ENCODE data around the gene PRDM12.

Gene PRDM12

GRCh38 chr9:130672466-130672865, 8.1 kb downstream of the PRDM12 start:
- DNase-seq (ENCODE audit: low spot score), result no peak
- TF ChIP-seq CTCF (IDR thresholded peaks at IDR 0.05; ENCODE audit: extremely low read depth, missing control alignments), result no peak

GRCh38 chr9:130672933-130673615, 8.7 kb downstream of the PRDM12 start:
- no peak for TF ChIP-seq CTCF (IDR thresholded peaks at IDR 0.05; ENCODE audit: extremely low read depth, missing control alignments)
- DNase-seq (ENCODE audit: low spot score), result no peak

- DNase-seq (ENCODE audit: low spot score), result no peak
- no peak for TF ChIP-seq CTCF (IDR thresholded peaks at IDR 0.05; ENCODE audit: extremely low read depth, missing control alignments)
Measured at GRCh38 chr9:130675396-130675795, 11.0 kb downstream of the PRDM12 start.

- TF ChIP-seq CTCF (IDR thresholded peaks at IDR 0.05; ENCODE audit: extremely low read depth, missing control alignments), result no peak
- no peak for DNase-seq (ENCODE audit: low spot score)
Measured at GRCh38 chr9:130677252-130677651, 12.9 kb downstream of the PRDM12 start.

GRCh38 chr9:130680836-130681768, 16.7 kb downstream of the PRDM12 start:
- peak; percentile 87 for DNase-seq (ENCODE audit: low spot score)
- TF ChIP-seq CTCF (IDR thresholded peaks at IDR 0.05; ENCODE audit: extremely low read depth, missing control alignments), result no peak

- no peak for TF ChIP-seq CTCF (IDR thresholded peaks at IDR 0.05; ENCODE audit: extremely low read depth, missing control alignments)
- peak; percentile 74 for DNase-seq (ENCODE audit: low spot score)
Measured at GRCh38 chr9:130681769-130682420, 17.5 kb downstream of the PRDM12 start.
